HG03159 (cell line): Measurements from ENCODE around the gene PDE11A.
A peak's percentile ranks its signal among the peaks of the same experiment; 100 is the strongest.
"Not testable (repeated sequence)": the region's sequence is repeated elsewhere in the genome, so short reads cannot be mapped to it uniquely, and the experiment has no call there.

ENCODE experiments used
- ATAC-seq: cut with Tn5 transposase; IDR thresholded peaks from one replicate; pipeline ENCODE4 v1.9.1; 2021; ENCODE audit warnings: mild to moderate bottlenecking, moderate library complexity; ENCODE audit not compliant: unreplicated experiment

The PDE11A gene

DNA sequence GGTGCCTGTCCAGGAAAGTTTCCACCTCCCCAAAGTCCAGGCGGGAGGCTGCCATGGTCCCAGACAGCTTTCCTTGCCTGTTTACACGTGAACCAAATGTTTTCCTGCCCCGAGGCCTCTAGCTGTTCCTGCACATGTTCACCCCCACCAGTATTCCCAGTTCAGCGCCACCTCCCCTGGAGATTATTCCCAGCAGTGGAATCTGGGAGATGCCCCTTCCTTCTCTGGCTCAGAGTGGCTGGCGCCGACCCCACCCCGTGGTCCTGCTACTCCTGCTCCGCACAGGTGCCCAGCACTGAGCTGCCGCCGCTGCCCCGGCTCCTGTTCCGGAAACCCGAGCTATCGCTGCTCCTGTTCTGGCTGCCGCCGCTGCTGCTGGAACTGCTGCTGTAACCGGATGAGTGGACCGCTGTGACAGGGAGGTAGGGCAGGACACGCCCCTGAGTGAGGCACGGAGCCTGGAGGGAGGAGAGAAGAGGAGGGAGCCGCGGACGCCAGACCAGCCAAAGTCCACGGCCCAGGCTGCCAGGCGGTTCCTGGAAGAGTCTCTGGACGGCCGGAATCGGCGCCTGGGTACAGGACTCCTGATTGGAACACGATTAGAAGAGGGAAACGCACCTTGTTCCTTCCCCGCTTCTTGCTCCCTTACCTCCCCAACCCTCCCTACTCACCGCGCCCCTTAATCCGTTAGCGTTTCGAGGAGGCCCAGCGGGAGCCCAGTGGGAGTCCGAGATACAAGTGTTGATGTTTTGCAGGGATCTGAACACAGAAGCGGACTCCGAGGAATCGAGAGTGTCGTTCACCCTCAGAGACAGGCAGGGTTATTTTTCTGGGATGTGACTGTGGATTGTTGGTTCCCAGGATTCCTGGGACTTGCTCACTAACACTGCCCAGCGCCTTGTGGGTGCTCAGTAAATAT, at the start of gene PDE11A:
TSS of gene PDE11A (minus strand) at position 395 of the 919 bp plus-strand sequence. CDS start at position 55, 340 bp downstream.
- ATAC-seq: peak; percentile 73

DNA sequence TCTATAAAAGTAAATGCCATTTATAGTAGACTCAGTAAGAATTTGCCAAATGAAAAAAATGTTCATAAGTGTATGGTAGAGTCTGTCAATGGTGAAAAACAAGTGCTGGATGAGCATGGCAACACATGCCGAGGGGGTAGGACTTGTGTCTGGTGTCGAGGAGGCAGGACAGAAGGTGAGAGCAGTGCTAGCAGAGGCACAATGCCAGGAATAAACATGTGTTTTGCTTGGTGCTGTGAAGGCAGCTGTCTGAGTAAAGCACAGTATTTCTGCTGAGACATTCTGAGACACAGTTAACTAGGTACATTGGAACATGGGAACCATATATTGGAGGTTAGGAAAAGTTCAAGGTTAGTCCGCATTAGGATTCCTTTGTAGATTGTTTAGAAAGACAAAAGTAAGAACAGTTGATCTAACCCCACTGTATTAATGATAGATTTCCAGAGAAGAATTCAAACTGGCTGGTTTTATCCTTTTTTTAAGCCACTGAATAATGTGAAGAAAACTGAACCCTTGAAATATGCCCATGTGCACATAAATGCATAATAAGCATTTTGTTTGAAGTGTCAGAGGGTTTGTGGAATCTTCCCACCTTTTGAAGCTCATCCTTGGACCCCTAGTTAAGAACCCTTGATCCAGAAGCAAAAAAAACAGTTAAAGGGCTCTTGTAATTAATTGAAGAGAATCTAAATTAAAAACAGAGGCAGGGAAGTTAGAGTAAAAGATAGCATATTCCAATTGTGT, 46.8 kb upstream of the PDE11A start:
- no peak for ATAC-seq

GRCh38 chr2:178117725-178118124, 45.1 kb upstream of the PDE11A start:
- no peak for ATAC-seq

DNA sequence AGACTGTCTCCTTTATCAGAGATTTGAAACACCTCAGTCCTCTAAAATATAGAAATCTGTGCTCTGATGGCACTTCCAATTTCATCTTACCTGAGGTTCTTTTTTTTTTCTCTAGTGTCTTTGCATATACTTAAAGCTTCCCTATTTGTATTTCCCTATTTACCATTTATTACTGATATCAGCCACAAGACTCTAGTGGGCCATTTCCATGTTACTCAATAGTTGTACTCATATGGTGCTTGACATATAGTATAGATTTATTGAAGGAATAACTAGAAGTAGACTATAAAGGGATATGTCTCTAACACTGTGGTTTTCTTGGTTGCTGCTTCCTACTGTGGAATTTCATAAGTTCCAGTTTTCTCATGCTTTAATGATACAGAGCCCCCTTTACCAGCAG, 42.7 kb upstream of the PDE11A start:
- no peak for ATAC-seq

DNA sequence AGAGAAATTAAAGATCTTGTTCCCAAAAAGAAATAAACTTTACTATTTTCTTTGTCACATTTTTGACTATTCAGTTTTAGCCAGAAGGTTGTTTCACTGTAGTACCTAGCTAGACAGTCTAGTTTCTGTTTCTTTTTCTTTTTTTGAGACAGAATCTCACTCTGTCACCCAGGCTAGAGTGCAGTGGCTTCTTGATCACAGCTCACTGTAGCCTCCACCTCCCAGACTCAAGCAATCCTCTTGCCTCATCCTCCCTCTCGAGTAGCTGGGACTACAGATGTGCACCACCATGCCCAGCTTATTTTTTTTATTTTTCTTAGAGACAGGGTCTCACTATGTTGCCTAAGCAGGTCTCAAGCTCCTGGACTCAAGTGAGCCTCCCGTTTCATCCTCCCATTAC, 41.9 kb upstream of the PDE11A start:
- peak; percentile 36 for ATAC-seq

DNA sequence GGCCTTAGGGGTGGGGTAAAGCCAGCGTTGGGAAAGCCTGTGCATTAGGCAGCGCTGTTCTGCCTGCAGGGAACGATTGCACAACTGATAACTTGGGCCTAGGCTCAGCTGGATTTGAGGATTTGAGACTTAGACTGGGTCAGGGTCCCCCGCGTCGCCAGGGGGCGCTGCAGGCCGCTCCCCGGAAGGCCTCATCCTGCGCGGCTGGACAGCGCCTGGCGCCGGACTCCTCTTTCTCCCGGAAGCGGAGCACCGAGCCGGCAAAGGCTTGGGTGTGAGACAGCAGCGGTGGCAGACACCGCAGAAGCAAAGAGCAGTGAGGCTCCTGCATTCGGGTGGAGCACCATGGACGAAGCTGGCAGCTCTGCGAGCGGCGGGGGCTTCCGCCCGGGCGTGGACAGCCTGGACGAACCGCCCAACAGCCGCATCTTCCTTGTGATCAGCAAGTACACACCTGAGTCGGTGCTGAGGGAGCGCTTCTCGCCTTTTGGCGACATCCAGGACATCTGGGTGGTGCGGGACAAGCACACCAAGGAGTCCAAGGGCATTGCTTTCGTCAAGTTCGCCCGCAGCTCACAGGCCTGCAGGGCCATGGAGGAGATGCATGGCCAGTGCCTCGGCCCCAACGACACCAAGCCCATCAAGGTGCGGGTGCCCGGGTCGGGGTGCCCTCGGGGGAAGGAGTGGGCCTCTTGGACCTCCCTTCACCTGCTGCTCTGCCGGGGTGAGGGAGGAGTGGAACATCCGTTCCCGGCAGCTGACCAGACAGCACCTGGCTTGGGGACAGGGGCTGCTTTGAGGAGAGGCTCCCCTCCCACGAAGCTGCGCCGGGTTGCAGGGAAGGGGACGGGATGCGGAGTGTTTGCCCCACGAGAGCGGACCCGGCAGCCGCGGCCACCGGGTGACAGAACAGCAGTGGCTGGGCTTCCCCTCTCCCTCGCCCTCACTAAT, 39.9 kb upstream of the PDE11A start, which contains the start of gene RBM45:
TSS of gene RBM45 (plus strand) at position 236 of the 951 bp plus-strand sequence. CDS start at position 346, 110 bp downstream.
- ATAC-seq: peak; percentile 87

DNA sequence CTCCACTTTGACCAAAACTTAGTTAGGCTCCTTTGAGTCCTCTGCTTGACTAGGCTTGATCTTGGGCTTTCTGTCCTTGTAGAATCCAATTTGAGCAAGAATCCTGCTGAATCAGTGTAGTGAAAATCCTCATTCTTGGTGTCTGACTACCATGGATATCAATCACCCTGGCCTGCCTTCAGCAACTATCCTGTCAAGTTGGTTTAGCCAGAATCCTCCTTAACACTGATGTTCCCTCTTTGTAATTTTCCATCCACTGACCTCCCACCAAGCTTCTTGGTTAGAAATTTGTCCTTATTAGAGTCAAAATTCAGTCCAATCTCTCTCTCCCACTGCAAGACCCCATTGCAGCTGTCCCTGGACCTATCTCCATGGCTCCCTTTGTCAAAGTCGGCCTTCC, 39.2 kb upstream of the PDE11A start:
- ATAC-seq: no peak

- ATAC-seq: no peak
Observed at GRCh38 chr2:178110681-178111080, 38.1 kb upstream of the PDE11A start.

GRCh38 chr2:178109813-178110212, 37.2 kb upstream of the PDE11A start:
- ATAC-seq: no peak

GRCh38 chr2:178108176-178108575, 35.6 kb upstream of the PDE11A start:
- no peak for ATAC-seq

- no peak for ATAC-seq
Observed at GRCh38 chr2:178106053-178106452, 33.5 kb upstream of the PDE11A start.

- no peak for ATAC-seq
Observed at GRCh38 chr2:178105566-178105965, 33.0 kb upstream of the PDE11A start.

- no peak for ATAC-seq
Observed at GRCh38 chr2:178101321-178102079, 28.9 kb upstream of the PDE11A start.

DNA sequence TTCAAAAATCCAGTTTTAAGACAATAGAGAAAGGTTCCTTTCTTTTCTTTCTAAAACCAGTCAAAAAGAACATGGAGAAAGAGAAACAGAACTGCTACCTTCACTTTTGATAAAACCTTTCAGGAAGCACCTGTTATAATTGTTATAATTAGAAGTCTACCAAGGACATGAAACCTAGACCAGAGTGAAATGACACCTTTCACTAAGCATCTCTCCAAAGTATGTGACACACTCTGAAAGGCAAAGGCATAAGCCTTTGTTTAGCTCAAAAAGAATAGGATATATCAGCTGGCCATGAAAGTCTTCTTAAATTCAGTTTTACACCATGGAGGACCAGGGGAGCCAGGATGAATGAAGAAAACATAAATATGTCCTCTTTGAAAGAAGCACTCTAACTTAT, 20.9 kb upstream of the PDE11A start:
- no peak for ATAC-seq

GRCh38 chr2:178088774-178089270, 16.2 kb upstream of the PDE11A start:
- no peak for ATAC-seq

GRCh38 chr2:178084273-178084672, 11.7 kb upstream of the PDE11A start:
- ATAC-seq: no peak

DNA sequence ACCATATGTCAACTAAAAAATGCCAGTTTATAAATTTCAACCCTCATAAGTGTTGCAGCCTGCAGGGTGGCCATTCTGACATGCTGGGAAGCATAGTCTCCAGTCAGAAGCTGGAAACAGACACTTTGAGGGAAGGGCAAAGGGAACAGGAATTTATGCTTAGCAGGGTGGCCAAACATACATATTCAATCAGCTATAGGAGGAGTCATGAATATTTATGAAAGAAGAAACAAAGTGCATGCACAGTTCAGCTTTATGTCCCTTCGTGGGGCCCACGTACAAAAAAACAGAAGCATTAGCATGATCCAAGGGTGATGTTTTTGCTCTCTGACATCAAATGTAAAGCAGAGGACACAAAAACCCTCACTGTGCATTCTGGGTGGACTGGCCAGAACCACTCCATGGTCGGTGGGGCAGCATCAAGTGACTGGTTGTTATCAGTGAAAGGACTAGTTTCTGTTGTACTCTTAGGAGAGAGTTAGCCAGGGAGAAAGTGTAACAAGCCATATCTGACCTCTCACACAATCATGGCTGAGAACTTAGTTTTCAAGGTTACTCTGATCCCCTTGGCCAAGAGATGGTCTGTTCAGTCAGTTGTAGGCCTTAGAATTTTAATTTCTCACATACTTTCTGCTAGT, 9.9 kb upstream of the PDE11A start:
- no peak for ATAC-seq

DNA sequence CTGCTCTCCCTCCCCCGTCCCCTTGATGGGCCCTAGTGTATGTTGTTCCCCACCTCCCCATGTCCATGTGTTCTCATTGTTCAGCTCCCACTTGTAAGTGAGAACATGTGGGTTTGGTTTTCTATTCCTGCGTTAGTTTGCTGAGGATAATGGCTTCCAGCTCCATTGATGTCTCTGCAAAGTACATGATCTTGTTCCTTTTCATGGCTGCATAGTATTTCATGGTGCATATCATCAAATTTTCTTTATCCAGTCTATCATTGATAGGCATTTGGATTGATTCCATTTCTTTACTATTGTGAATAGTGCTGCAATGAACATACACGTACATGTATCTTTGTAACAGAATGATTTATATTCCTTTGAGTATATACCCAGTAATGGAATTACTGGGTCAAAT, 6.7 kb upstream of the PDE11A start:
- ATAC-seq: not testable (repeated sequence)

DNA sequence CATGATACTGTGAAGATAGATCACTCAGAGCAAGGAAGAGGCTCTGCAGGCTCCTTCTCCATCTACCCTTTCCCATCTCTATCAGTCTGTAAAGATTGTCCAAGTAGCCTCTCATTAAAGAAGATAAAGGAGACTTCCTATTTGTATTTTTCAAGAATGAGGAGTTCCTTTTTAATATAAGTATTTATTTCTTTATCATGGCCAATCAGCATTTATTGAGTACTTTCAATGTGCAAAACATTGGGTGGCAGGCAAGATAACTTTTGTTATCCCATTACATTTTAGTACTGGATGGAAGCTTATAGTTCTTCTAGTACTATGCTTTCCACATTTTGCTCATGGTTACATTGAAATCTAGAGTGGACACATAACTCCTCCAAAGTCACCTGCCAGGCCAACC, 3.6 kb upstream of the PDE11A start:
- ATAC-seq: no peak
